ENCODE measurements around the gene TRIM63.

DNA sequence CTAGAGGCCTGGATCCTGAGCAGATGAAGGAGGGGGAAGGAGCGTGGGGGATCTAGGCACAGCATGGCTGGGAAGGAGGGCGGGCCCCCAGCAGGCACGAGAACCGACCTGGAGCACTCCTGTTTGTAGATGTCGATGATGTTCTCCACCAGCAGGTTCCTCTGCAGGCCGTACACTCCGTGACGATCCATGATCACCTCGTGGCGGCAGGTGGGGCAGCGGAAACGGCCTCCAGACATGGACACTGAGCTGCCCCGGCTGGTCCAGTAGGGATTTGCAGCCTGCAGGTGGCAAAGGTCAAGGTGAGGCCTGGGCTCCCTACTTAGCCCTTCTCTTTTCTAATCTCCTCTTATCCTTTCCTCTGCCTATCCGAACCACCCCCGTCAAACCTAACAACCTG, 1.3 kb downstream of the TRIM63 start:
- TF ChIP-seq, protein P1, sequence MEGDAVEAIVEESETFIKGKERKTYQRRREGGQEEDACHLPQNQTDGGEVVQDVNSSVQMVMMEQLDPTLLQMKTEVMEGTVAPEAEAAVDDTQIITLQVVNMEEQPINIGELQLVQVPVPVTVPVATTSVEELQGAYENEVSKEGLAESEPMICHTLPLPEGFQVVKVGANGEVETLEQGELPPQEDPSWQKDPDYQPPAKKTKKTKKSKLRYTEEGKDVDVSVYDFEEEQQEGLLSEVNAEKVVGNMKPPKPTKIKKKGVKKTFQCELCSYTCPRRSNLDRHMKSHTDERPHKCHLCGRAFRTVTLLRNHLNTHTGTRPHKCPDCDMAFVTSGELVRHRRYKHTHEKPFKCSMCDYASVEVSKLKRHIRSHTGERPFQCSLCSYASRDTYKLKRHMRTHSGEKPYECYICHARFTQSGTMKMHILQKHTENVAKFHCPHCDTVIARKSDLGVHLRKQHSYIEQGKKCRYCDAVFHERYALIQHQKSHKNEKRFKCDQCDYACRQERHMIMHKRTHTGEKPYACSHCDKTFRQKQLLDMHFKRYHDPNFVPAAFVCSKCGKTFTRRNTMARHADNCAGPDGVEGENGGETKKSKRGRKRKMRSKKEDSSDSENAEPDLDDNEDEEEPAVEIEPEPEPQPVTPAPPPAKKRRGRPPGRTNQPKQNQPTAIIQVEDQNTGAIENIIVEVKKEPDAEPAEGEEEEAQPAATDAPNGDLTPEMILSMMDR (IDR thresholded peaks at IDR 0.05) = no peak
- no peak for TF ChIP-seq EZH2 (IDR thresholded peaks at IDR 0.05; ENCODE audit: borderline replicate concordance, insufficient read depth, low read depth, low read length, poor library complexity, severe bottlenecking)

Measured in B cell (primary cell).